ENCODE data around the gene PLAAT4. TPM values are rescaled to one million over a fixed set of nuclear protein-coding genes. Genes with fewer than 3 reads are reported as not detected.

PLAAT4 gene
- total RNA-seq, 1 experiment from 2014 or later, result 3.5 TPM

- Histone ChIP-seq H3K9me3 (ENCODE audit: control insufficient read depth, low read depth, low read length) (peaks cover 5% of the 10 kb centered on the region), H2BK15ac (ENCODE audit: low read depth, low read length) (no peak overlapping the region), H3K9ac (ENCODE audit: extremely low read depth, insufficient read length, low read length) (no peak overlapping the region), H2AK5ac (ENCODE audit: insufficient read length, low read length) (no peak overlapping the region), H3K4me1 (ENCODE audit: insufficient read depth, low read length) (0 out of 2 replicates have a peak, but pooled peaks cover 2% of the 10 kb centered on the region), H4K8ac (replicated peaks; ENCODE audit: insufficient read length, low read depth, low read length) (no peak overlapping the region), H2BK5ac (ENCODE audit: insufficient read length, low read length) (no peak overlapping the region), H3K4ac (ENCODE audit: low read depth, low read length) (no peak overlapping the region), H3K79me2 (ENCODE audit: insufficient read depth, low read length) (no peaks in the 10 kb centered on the region), H3K79me1 (ENCODE audit: insufficient read depth, low read depth, low read length, poor library complexity, severe bottlenecking) (no peaks in the 10 kb centered on the region), H4K91ac (ENCODE audit: insufficient read length, low read depth, low read length) (no peak overlapping the region), H3K23ac (ENCODE audit: insufficient read length, low read depth, low read length) (no peak overlapping the region), H3K18ac (ENCODE audit: insufficient read length, low read depth, low read length) (no peak overlapping the region), H4K20me1 (ENCODE audit: control insufficient read depth, insufficient read depth, insufficient read length) (no peaks in the 10 kb centered on the region), H3K4me2 (ENCODE audit: insufficient read depth, insufficient read length, low read length) (no peak overlapping the region), H3K27me3 (ENCODE audit: insufficient read depth, low read length) (0 out of 2 replicates have a peak, but pooled peaks cover 2% of the 10 kb centered on the region), H4K5ac (ENCODE audit: insufficient read length, low read depth, low read length) (no peak overlapping the region), H3T11ph (ENCODE audit: low read length) (no peak overlapping the region), H3K14ac (ENCODE audit: insufficient read depth, low read length) (no peak overlapping the region), H3K23me2 (ENCODE audit: insufficient read length, low read depth, low read length, poor library complexity, severe bottlenecking) (peaks cover 18% of the 10 kb centered on the region), H3K27ac (ENCODE audit: insufficient read length, low read depth, low read length) (no peak overlapping the region), H2BK120ac (ENCODE audit: low read depth, low read length, poor library complexity, severe bottlenecking) (no peak overlapping the region), H3K56ac (ENCODE audit: insufficient read length, low read depth, low read length) (no peak overlapping the region), H2BK12ac (ENCODE audit: insufficient read length, low read depth, low read length) (no peak overlapping the region), H2AFZ (ENCODE audit: low read length) (no peak overlapping the region), H2BK20ac (ENCODE audit: low read depth, low read length, poor library complexity, severe bottlenecking) (no peak overlapping the region)
- Mint-ChIP-seq H3K4me3 (no peak overlapping the region), H3K27me3 (ENCODE audit: low read depth) (peaks cover 3% of the 10 kb centered on the region), H3K27ac (no peak overlapping the region), H3K9me3 (peaks cover 23 to 27% of the 10 kb centered on the region in 2 experiments), H3K36me3 (ENCODE audit: insufficient read depth in 1 of 3, low read depth in 3 of 3) (peaks cover 3 to 36% (median 14%) of the 10 kb centered on the region in 3 experiments; a peak in 5 of 7 replicates), H3K4me1 (peaks cover 23 to 26% of the 10 kb centered on the region in 2 experiments)
- no peak for DNase-seq
- no CpG with 5 or more reads among the region's 6 CpGs for WGBS (ENCODE audit: extremely low coverage, insufficient read length, low lambda C conversion rate)
- no peak for TF ChIP-seq CTCF (conservative IDR thresholded peaks at IDR 0.05)
Observed at GRCh38 chr11:63494975-63495374, 41.6 kb upstream of the PLAAT4 start.

Measured in H9 (cell line).